Brain microvascular endothelial cell (primary cell): ENCODE measurements around the gene CDH4.

Experiments used
- DNase-seq: peaks from one replicate; pipeline ENCODE4 v3.0.0-alpha.2; 2020
- H3K27ac ChIP-seq: fragments of 250-450 bp; sonication (Bioruptor Pico); 2 replicates; pipeline ENCODE4 v1.5.1; 2020; ENCODE audit warnings: mild to moderate bottlenecking, moderate library complexity
- H3K27me3 ChIP-seq: fragments of 250-450 bp; sonication (Bioruptor Pico); replicated peaks from 2 replicates; pipeline ENCODE4 v1.5.1; 2020; ENCODE audit warnings: mild to moderate bottlenecking
- H3K36me3 ChIP-seq: fragments of 250-450 bp; sonication (Bioruptor Pico); replicated peaks from 2 replicates; pipeline ENCODE4 v1.5.1; 2020; ENCODE audit warnings: mild to moderate bottlenecking
- H3K4me3 ChIP-seq: 2 replicates; pipeline ENCODE4 v1.5.1; 2011; ENCODE audit warnings: low read depth, mild to moderate bottlenecking, control low read depth, low read length, moderate library complexity
- CTCF ChIP-seq: IDR thresholded peaks from 2 replicates; pipeline ENCODE4 v1.5.1; 2011; ENCODE audit warnings: low read depth, mild to moderate bottlenecking, moderate library complexity, low read length, control low read depth, inconsistent platforms; ENCODE audit errors: missing control alignments
- in situ Hi-C: cut with HindIII; loops from 2 replicates; pipeline ENCODE4 v1.10.0; 2017; ENCODE audit warnings: low sequenced_read_pairs, low pct_ligation_motif_present

The CDH4 gene

DNA sequence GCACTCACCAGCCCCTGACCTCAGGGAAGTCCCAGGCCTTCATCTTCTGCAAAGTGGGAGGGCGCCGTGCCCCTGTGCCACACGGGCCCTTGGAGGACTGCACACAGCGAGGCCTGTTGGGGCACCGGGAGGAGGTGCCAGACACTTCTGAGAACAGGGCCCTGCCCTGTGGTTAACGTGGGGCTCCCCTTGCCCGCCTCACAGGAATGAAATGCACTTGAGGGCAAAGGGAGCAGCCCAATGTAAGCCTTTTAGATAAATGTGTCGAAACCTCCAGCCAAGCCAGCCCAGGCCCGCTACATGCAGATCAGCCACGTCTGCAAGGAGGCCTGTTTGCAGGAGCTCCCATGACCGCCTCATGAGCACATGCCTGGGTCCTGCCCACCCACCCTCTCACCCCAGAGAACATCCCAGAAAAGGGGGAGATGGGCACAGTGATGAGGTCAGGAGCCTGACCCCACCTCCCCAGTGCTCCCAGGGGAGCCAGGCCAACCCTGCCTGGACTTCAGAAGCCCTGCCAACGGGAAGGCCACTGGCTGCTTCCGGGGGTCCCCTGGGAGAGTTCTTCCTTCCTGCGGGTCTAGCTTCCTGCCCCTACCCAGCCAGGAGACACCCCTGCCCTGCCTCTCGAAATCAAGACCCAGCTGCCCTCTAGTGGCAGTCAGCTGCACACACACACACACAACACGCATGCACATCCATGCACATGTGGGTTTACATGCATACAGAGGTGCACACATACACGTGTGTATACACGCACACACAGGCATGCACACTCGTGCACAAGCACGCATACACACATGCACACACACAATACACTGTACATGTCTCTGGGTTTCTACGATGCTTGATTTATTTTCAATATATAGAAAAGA, 634.9 kb downstream of the CDH4 start:
- peak; percentile 88 for TF ChIP-seq CTCF
- in situ Hi-C loops, result no loop called here

DNA sequence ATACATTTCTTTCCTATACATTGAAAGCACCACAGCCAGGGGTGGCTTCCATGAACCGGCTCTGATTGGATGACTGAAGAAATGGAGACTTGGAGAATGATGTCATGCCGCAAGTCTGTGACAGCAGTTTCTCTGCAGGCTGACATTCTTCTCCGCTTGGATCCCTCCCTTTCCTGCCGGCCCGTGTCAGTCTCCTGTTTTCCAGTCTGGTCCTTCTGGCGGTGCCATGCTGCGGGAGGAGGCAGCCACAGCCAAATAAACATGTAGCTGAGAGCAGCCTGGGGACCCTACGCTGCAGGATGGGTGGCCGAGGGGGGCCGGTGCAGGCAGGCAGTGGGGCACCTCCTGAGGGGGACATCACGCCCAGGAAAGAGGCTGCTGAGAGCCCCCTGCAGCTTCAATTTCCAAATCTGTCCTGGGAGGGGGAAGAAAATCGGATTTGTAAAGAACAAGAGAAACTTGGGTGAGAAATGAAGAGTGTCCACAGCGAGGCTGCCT, 635.6 kb downstream of the CDH4 start:
- no peak overlapping the region for H3K27ac ChIP-seq
- TF ChIP-seq CTCF, result no peak
- no peak for DNase-seq
- in situ Hi-C loops, result no loop called here
- H3K4me3 ChIP-seq, result no peak overlapping the region
- H3K27me3 ChIP-seq, result no peaks in the 10 kb centered on the region
- H3K36me3 ChIP-seq, result no peaks in the 10 kb centered on the region

More for the DNA sequence above, 634.9 kb downstream of the CDH4 start:
- Histone ChIP-seq H3K27me3 (no peaks in the 10 kb centered on the region), H3K36me3 (no peaks in the 10 kb centered on the region), H3K4me3 (no peak overlapping the region), H3K27ac (no peak overlapping the region)
- DNase-seq, result peak; percentile 20

GRCh38 chr20:61888101-61888865, 636.2 kb downstream of the CDH4 start:
- no peak for DNase-seq
- H3K4me3 ChIP-seq, result no peak overlapping the region
- in situ Hi-C loops, result no loop called here
- H3K36me3 ChIP-seq, result no peaks in the 10 kb centered on the region
- no peak overlapping the region for H3K27ac ChIP-seq
- TF ChIP-seq CTCF, result no peak
- H3K27me3 ChIP-seq, result no peaks in the 10 kb centered on the region

GRCh38 chr20:61889659-61890058, 637.6 kb downstream of the CDH4 start:
- TF ChIP-seq CTCF, result no peak
- Histone ChIP-seq H3K4me3 (no peak overlapping the region), H3K27me3 (no peaks in the 10 kb centered on the region), H3K36me3 (no peaks in the 10 kb centered on the region), H3K27ac (no peak overlapping the region)
- in situ Hi-C loops, result no loop called here
- DNase-seq, result no peak

- DNase-seq, result no peak
- in situ Hi-C loops, result no loop called here
- TF ChIP-seq CTCF, result no peak
- Histone ChIP-seq H3K4me3 (no peak overlapping the region), H3K36me3 (no peaks in the 10 kb centered on the region), H3K27me3 (no peaks in the 10 kb centered on the region), H3K27ac (no peak overlapping the region)
Measured at GRCh38 chr20:61890210-61890609, 638.1 kb downstream of the CDH4 start.
